Fibroblast of lung (primary cell): Measurements from ENCODE around the gene C11orf71. TPM values are rescaled to one million over a fixed set of nuclear protein-coding genes. Genes with fewer than 3 reads are reported as not detected.

Experiments
- DNase-seq, 2 donors: peaks; one replicate each; pipeline versions ENCODE4 v3.0.0 to v3.0.0-alpha.2; 2010; ENCODE audit warnings: low read depth in 2 of 2
- H2AFZ ChIP-seq: 2 replicates; pipeline ENCODE4 v1.5.1; 2012; ENCODE audit warnings: low read length, control low read depth, inconsistent platforms
- H3K27ac ChIP-seq: 2 replicates; pipeline ENCODE4 v1.5.1; 2011; ENCODE audit warnings: low read length, control low read depth; ENCODE audit not compliant: insufficient read depth
- H3K27me3 ChIP-seq: 2 replicates; pipeline ENCODE4 v1.5.1; 2011; ENCODE audit warnings: mild to moderate bottlenecking, low read length; ENCODE audit not compliant: control insufficient read depth, insufficient read depth
- H3K36me3 ChIP-seq: 2 replicates; pipeline ENCODE4 v1.5.1; 2011; ENCODE audit warnings: low read length; ENCODE audit not compliant: control insufficient read depth, insufficient read depth
- H3K4me1 ChIP-seq: 2 replicates; pipeline ENCODE4 v1.5.1; 2011; ENCODE audit warnings: low read length; ENCODE audit not compliant: control insufficient read depth, insufficient read depth; ENCODE audit errors: extremely low read depth
- H3K4me2 ChIP-seq: 2 replicates; pipeline ENCODE4 v1.5.1; 2011; ENCODE audit warnings: low read length, control low read depth; ENCODE audit not compliant: insufficient read depth; ENCODE audit errors: extremely low read depth
- H3K4me3 ChIP-seq, 4 experiments: fragments of 200-600 bp in 1 of 4; sonication (generic) in 1 of 4; replicated peaks in 1 of 4; 2 replicates each; pipeline ENCODE4 v1.5.1; 2011 to 2016; ENCODE audit warnings: low read length in 4 of 4, low read depth in 3 of 4, mild to moderate bottlenecking in 3 of 4, control low read depth in 2 of 4, inconsistent platforms in 1 of 4, mixed read lengths in 1 of 4; ENCODE audit not compliant: insufficient read depth in 1 of 4; ENCODE audit errors: control extremely low read depth in 1 of 4
- H3K79me2 ChIP-seq: 2 replicates; pipeline ENCODE4 v1.5.1; 2012; ENCODE audit warnings: mild to moderate bottlenecking, low read length, inconsistent platforms; ENCODE audit not compliant: control insufficient read depth, insufficient read depth
- H3K9ac ChIP-seq: 2 replicates; pipeline ENCODE4 v1.5.1; 2011; ENCODE audit warnings: mild to moderate bottlenecking, low read length, control low read depth; ENCODE audit not compliant: insufficient read depth
- H3K9me3 ChIP-seq: 2 replicates; pipeline ENCODE4 v1.5.1; 2012; ENCODE audit warnings: low read depth, low read length; ENCODE audit not compliant: control insufficient read depth, insufficient read depth
- H4K20me1 ChIP-seq: 2 replicates; pipeline ENCODE4 v1.5.1; 2011; ENCODE audit warnings: low read length; ENCODE audit not compliant: control insufficient read depth, insufficient read depth; ENCODE audit errors: extremely low read depth
- EZH2 ChIP-seq: IDR thresholded peaks from 2 replicates; pipeline ENCODE4 v1.5.1; 2012; ENCODE audit warnings: low read length, control low read depth, mild to moderate bottlenecking; ENCODE audit errors: missing control alignments
- polyA plus RNA-seq, 2 donors: library from polyadenylated mRNA; depleted of rRNA in 1 of 2; stranded (reverse) in 1 of 2; unstranded in 1 of 2; fragments of >200 nt; gene quantifications; 2 replicates each; pipeline ENCODE4 v1.2.1, GENCODE V29; 2011 to 2012; ENCODE audit warnings: missing spikeins in 1 of 2
- total RNA-seq: library from RNA; depleted of rRNA; stranded (reverse); fragments of >200 nt; gene quantifications from 2 replicates; pipeline ENCODE4 v1.2.1, GENCODE V29; 2014
- TF ChIP-seq, protein P1 (sequence below), 2 donors: IDR thresholded peaks in 1 of 2; conservative IDR thresholded peaks in 1 of 2; 1 replicate in 1 of 2; 2 replicates in 1 of 2; pipeline ENCODE4 v1.5.1; 2011 to 2012; ENCODE audit warnings: low read length in 2 of 2, control low read depth in 1 of 2, inconsistent platforms in 1 of 2, low read depth in 1 of 2, mild to moderate bottlenecking in 1 of 2

C11orf71 gene
- total and polyA plus RNA-seq, 2 donors (not counting 1 experiment from before 2014, with no cell fraction given): 4.0 to 9.6 TPM

DNA sequence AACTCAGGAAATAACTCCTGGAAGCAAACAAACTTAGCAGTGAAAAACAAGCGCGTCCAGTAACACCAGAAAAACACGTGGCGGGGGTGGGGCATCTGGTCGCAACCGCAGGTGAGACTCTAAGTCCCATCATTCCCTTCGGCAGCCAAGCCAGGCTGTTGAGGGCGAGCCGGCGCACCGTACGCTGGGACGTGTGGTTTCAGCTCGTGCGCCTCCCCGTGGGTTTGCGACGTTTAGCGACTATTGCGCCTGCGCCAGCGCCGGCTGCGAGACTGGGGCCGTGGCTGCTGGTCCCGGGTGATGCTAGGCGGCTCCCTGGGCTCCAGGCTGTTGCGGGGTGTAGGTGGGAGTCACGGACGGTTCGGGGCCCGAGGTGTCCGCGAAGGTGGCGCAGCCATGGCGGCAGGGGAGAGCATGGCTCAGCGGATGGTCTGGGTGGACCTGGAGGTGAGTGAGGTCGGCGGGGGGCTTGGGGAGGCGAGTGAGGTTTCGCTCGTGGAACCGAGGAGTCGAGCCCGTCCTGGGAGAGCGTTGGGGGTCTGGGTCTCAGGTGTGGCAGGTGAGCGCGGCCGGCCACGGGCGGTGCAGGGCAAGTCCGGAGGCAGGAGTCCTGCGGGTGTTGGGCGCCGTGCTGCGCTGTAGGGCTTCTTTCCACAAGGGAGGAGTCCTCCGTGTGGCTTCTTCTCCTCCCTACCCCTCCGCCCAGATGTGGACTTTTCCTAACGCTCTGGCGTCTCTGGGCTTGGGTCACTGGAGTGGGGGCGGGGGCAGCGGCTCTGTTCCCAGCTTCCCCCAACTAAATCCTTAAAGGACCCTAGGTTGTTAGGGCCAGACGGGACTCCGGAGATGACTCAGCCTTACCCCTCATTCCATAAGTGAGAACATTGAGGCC lies 39.2 kb upstream of the C11orf71 start, which contains the start of gene REXO2:
REXO2 (plus strand) TSS at position 239 of the 892 bp plus-strand sequence; CDS start at position 301, 62 bp downstream.
- no peaks in the 10 kb centered on the region for H3K36me3 ChIP-seq
- H3K27me3 ChIP-seq: no peaks in the 10 kb centered on the region
- peak within 1 kb of the TSS; percentile 92 for H2AFZ ChIP-seq
- peak within 1 kb of the TSS; percentile 90 for H3K9ac ChIP-seq
- H4K20me1 ChIP-seq: no peaks in the 10 kb centered on the region
- no peaks in the 10 kb centered on the region for H3K9me3 ChIP-seq
- peak within 1 kb of the TSS; percentile 82 to 99 (median 96) for H3K4me3 ChIP-seq
- H3K79me2 ChIP-seq: peaks cover 50% of the 10 kb centered on the region
- peak within 1 kb of the TSS; percentile 90 for H3K27ac ChIP-seq
- peak within 1 kb of the TSS; percentile 61 for H3K4me2 ChIP-seq
- DNase-seq: peak; percentile 95 to 96
- TF ChIP-seq EZH2: no peak
- TF ChIP-seq, protein P1, sequence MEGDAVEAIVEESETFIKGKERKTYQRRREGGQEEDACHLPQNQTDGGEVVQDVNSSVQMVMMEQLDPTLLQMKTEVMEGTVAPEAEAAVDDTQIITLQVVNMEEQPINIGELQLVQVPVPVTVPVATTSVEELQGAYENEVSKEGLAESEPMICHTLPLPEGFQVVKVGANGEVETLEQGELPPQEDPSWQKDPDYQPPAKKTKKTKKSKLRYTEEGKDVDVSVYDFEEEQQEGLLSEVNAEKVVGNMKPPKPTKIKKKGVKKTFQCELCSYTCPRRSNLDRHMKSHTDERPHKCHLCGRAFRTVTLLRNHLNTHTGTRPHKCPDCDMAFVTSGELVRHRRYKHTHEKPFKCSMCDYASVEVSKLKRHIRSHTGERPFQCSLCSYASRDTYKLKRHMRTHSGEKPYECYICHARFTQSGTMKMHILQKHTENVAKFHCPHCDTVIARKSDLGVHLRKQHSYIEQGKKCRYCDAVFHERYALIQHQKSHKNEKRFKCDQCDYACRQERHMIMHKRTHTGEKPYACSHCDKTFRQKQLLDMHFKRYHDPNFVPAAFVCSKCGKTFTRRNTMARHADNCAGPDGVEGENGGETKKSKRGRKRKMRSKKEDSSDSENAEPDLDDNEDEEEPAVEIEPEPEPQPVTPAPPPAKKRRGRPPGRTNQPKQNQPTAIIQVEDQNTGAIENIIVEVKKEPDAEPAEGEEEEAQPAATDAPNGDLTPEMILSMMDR (conservative IDR thresholded peaks at IDR 0.05 in 1 of 2, IDR thresholded peaks at IDR 0.05 in 1 of 2; ENCODE audit: low read depth in 1 of 2, low read length in 2 of 2): peak; percentile 31 to 32
- peaks cover 2% of the 10 kb centered on the region for H3K4me1 ChIP-seq

- peak in 1 of 2 donors; percentile 47 for DNase-seq
- Histone ChIP-seq H3K79me2 (peaks cover 38% of the 10 kb centered on the region), H3K4me2 (no peak overlapping the region), H3K27ac (no peak overlapping the region), H3K4me1 (peaks cover 2% of the 10 kb centered on the region), H3K36me3 (no peaks in the 10 kb centered on the region), H2AFZ (no peak overlapping the region), H3K9ac (no peak overlapping the region), H3K9me3 (no peaks in the 10 kb centered on the region), H4K20me1 (no peaks in the 10 kb centered on the region), H3K4me3 (no peak overlapping the region), H3K27me3 (no peaks in the 10 kb centered on the region)
- TF ChIP-seq, protein P1 (conservative IDR thresholded peaks at IDR 0.05 in 1 of 2, IDR thresholded peaks at IDR 0.05 in 1 of 2; ENCODE audit: low read depth in 1 of 2, low read length in 2 of 2): no peak
- no peak for TF ChIP-seq EZH2
Observed at GRCh38 chr11:114438303-114438702, 38.0 kb upstream of the C11orf71 start.

DNA sequence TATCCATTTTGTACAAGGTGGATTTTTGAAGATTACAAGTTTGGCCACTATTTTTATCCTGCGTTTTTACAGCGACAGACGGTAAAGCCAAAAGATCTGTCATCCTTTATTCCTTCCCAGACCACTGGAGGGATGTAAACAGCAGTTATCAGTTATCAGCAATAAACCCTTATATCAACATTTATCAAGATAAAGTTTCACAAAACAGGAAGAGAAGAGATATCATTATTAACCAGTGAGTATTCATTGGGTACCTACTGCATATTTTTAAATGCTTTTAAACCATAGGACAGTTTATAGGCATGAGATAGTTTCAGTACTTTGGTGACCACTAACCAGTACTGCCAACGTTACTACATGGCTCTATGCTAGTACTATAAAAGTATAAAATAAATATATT lies 33.1 kb upstream of the C11orf71 start:
- Histone ChIP-seq H3K4me2 (no peak overlapping the region), H3K27ac (no peak overlapping the region), H3K9me3 (no peaks in the 10 kb centered on the region), H3K9ac (no peak overlapping the region), H2AFZ (no peak overlapping the region), H3K79me2 (no peaks in the 10 kb centered on the region), H4K20me1 (no peaks in the 10 kb centered on the region), H3K4me3 (no peak overlapping the region), H3K4me1 (no peaks in the 10 kb centered on the region), H3K27me3 (no peaks in the 10 kb centered on the region), H3K36me3 (no peaks in the 10 kb centered on the region)
- TF ChIP-seq, protein P1 (conservative IDR thresholded peaks at IDR 0.05 in 1 of 2, IDR thresholded peaks at IDR 0.05 in 1 of 2; ENCODE audit: low read depth in 1 of 2, low read length in 2 of 2): no peak
- no peak for TF ChIP-seq EZH2
- no peak for DNase-seq
